T47D (cell line): Measurements from ENCODE around the gene SLC6A2.
"Not testable (repeated sequence)": the region's sequence is repeated elsewhere in the genome, so short reads cannot be mapped to it uniquely, and the experiment has no call there.

Experiments used
- DNase-seq, 2 experiments: peaks; one replicate each; pipeline versions ENCODE4 v3.0.0 to v3.0.0-alpha.2; 2011 to 2012; ENCODE audit warnings: low read depth in 1 of 2, low spot score in 1 of 2
- JUND ChIP-seq: IDR thresholded peaks from 2 replicates; pipeline ENCODE4 v1.6.1; 2012; ENCODE audit warnings: low read depth
- in situ Hi-C: cut with HindIII; loops from 2 replicates; pipeline ENCODE4 v1.10.0; 2016; ENCODE audit warnings: low sequenced_read_pairs, low pct_unique_long_range_greater_than_20kb

SLC6A2 gene

DNA sequence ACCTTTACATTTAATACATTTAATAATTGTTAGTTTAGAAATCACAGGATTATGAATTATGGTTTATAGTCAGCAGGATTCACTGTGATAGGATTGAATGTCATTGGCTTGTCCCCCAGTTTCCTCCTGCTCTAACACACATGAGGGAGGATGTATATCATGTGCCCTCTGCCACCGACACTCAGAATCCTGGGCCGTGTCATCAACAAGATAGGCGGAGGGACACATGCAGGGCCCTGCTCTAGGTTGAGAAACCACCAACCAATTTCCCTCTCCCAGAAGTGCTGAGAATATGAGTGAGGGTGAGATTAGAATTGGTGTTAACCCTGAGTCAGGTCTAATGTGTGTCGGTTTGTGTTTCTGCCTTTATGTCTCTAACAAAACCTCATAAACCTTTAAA is 92.0 kb downstream of the SLC6A2 start:
- no peak for DNase-seq
- in situ Hi-C loops: no loop called here
- TF ChIP-seq JUND: no peak

- peak in 1 of 2 experiments; percentile 59 for DNase-seq
- in situ Hi-C loops: not testable (repeated sequence)
Measured at GRCh38 chr16:55752465-55753144, 96.8 kb downstream of the SLC6A2 start.

DNA sequence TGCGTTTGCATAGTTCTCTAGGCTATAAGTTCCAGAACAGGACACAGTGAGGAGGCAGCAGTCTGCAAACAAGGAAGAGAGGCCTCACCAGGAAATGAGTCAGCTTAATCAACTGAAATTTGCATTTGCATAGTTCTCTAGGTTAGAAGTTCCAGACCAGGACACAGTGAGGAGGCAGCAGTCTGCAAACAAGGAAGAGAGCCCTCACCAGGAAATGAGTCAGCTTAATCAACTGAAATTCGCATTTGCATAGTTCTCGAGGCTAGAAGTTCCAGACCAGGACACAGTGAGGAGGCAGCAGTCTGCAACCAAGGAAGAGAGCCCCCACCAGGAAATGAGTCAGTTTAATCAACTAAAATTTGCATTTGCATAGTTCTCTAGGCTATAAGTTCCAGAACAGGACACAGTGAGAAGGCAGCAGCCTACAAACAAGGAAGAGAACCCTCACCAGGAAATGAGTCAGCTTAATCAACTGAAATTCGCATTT is 97.4 kb downstream of the SLC6A2 start:
- in situ Hi-C loops: not testable (repeated sequence)
- DNase-seq: peak in 1 of 2 experiments; percentile 13
